Glomerular endothelial cell (primary cell): ENCODE results near the gene LCN9. TPM values are rescaled to one million over a fixed set of nuclear protein-coding genes. Genes with fewer than 3 reads are reported as not detected.
"Not testable (repeated sequence)": the region's sequence is repeated elsewhere in the genome, so short reads cannot be mapped to it uniquely, and the experiment has no call there.

Experiments
- DNase-seq: peaks from one replicate; pipeline ENCODE4 v3.0.0-alpha.2; 2011; ENCODE audit warnings: low read depth, low spot score; ENCODE audit errors: extremely low read depth
- total RNA-seq: library from RNA; depleted of rRNA; stranded (reverse); fragments of >200 nt; gene quantifications from 2 replicates; pipeline ENCODE4 v1.2.3, GENCODE V29; 2015

LCN9 gene
- total RNA-seq, 1 donor from 2014 or later = not detected

DNA sequence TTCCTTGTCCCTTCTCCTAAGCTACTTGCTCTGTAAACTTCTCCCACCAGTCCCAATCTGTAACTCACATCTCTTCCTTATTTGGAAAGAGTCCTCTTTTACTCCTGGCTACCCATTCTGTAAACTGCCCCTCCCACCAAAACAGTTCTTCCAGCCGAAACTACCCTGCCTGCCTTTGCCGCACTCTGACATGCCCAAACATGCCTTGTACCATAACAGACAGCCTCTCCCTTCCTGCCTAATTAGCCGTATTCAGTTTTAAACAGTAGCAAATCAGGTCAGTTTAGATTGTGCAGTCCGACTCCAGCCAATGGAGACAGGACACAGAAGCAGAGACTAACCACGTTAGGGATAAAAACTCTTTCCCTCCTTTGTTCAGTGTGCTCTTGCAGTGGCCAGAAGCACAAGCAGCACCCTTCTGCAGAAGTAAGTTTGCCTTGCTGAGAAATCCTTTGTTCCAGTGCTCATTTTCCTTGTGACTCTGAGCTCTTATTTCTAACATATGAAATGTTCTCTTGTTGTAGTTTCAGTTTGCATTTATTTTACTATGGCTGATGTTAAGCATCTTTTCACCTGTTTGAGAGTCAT lies 18.4 kb upstream of the LCN9 start:
- no peak for DNase-seq

- DNase-seq = no peak
Measured at GRCh38 chr9:135647884-135648283, 15.2 kb upstream of the LCN9 start.

DNA sequence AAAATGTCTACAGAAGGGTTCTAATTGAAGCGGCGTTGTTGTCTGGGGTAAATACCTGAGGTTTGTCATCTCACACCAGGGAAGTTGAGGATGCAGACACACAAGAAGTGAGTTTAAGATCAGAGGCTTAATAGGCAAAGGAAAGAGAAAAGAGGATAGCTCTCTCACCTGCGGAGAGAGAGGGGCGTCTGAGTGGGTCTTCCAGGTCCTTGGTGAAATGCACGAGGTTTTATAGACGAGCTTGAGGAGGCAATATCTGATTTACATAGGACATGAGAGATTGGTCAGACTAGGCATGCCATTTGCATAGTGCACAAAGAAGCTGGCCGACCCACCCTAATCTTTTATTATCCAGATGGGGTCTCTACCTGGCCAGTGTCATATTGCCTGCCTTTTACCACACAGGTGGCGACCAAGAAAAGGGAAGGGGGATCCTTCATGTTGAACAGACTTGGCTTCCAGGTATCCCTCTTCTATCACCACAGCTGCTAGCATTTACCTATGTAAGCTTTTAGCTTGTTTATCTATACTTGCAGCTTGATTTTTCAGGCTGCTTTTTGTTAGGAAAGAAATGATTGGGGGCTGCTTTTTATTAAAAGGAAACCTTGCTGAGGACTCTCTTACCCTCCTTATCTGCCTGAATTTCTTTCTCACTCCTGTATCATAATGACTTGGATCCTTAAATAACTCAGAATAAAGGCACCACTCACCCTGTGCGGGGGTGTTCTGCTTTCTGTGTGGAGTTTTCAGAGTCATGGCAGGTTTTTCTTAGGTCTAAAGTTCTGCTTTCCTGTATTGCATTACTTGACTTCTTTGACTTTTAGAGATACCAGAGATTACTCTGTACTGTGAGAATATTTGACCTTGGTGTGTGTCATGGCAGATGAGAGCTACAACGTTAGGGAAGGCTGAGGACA lies 14.4 kb upstream of the LCN9 start:
- DNase-seq = no peak

DNA sequence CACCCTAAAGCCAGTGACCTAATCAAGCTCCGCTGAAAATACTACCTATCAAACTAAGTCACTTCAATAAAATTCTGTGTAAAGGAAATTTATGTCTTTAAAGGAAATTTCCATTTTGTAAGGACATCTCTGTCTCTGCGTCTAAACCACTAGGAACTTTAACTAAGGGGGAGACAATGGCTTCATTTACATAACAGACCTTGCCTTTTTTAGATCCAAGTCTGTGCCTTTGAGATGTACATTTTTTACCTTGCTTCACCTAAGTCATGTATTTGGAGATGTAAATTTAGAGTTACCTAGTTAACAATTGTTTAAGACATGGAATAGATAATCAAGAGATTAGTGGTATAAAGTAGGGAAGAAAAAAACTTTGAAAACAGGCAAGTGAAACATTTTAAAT lies 13.6 kb upstream of the LCN9 start:
- DNase-seq = no peak

DNA sequence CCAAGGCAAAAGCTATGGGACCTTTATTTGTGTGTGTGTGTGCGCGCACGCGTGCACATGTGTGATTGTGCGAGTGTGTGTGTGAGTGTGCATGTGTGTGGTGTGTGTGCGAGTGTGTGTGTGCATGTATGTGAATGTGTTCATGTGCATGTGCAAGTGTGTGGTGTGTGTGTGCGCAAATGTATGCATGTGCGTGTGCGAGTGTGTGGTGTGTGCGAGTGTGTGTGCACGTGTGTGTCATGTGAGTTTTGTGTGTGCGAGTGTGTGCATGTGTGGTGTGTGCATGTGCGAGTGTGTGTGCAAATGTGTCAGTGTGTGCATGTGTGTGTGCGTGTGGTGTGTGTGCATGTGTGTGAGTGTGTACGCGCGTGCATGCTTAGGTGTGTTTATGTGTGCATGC lies 12.7 kb upstream of the LCN9 start:
- DNase-seq = no peak

- no peak for DNase-seq
Measured at GRCh38 chr9:135655317-135655716, 7.8 kb upstream of the LCN9 start.

DNA sequence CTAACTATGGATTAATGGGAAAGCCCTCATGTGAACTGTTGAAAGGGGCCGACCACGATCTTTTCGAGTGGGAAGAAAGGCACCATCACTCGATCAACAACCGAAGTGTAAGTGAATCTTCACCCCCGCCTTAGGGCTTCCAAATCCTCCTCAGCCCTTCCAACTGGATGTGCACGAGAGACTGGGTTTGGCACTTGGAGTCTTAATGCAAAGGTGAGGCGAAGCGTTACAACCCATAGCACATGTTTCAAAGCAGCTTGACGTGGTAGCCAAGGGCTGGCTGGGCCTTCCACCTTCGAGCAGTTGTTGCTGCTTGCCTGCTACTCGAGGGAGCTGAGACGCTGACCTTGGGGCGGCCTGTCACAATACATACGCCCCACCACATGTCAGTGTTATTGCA lies 5.7 kb upstream of the LCN9 start:
- no peak for DNase-seq

- no peak for DNase-seq
Measured at GRCh38 chr9:135659252-135659651, 3.9 kb upstream of the LCN9 start.

DNA sequence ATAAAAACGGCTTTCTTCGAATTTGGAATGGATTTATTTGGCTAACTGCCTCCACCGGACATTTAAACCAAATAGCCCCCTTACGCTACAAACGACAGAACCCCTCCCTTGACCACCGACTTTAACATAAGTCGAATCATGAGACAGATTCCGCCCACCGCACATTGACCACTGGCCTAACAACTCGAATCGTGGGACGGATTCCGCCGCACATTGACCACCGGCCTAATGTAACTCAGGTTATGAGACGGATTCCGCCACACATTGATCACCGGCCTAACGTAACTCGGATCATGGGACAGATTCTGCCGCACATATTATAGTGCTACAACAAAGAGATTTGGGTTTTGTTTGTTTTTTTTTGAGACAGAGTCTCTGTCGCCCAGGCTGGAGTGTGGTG lies 2.7 kb upstream of the LCN9 start:
- DNase-seq = no peak

DNA sequence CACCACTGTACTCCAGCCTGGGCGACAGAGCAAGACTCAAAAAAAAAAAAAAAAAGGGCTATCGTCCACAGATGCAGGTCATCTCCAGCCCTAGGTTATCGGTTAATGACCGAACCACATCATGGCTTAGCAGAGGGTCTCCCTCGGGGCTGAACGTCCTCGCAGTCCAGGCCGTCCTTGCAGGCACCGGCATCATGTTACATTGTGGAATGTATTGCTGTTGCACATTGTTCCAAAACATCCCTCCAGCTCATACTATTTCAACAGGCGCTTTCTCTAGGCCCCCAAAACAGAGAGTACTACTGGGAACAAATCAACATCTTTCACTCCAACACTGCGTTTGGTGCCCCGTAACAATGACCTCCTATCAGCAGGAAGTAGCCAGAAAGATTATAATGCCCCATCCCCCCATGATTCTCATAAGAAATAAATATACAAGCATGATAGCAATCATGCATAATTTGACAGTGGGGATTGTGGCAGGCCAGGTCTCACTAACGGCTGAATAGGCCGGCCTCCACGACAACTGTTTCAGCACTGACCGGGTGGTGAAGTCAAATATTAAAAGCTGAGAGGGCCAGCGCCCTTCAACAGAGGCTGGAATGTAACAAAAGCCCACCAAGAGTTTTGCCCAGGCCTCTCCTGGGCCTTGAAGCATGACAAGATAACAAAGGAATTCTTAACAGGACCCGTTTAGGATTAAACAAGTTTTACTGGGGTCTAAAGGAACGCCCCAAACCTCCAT lies 1.1 kb upstream of the LCN9 start:
- no peak for DNase-seq

- no peak for DNase-seq
Measured at GRCh38 chr9:135663451-135663770, 302 bp downstream of the LCN9 start.

DNA sequence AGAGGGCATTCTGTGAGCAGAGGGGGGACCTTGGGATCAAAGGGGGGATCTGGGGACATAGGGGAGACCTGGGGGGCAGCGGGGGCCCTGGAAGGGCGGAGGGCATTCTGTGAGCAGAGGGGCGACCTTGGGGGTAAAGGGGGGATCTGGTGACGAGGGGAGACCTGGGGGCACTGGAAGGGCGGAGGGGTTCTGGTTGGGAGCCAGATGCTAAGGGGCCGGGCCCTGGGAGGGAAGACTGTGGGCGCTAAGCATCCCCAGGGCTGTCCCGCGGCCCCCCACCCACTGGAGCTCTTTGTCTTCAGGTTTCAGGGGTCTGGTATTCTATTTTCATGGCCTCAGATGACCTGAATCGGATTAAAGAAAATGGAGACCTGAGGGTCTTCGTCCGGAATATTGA lies 748 bp downstream of the LCN9 start:
- no peak for DNase-seq

DNA sequence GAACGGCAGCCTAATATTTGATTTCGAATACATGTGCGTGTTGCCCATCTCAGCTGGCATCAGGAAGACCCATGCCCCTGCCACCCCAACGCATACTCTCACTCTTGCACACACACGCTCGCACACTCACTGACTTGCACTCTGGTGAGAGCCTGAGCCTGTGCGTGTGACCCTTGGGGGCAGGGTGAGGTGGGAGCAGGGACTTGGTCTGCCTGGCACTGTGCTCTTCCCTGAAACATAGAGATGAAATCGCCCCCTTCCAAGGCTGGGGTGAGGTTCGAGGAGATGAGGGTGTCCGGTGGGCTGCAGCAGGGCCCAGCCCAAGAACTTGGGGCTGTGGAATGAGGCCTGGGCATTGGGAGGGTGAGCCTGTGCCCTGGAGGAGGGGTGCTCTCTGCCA lies 1.2 kb downstream of the LCN9 start:
- no peak for DNase-seq

GRCh38 chr9:135664801-135665794 lies 2.0 kb downstream of the LCN9 start:
- no peak for DNase-seq

GRCh38 chr9:135665795-135666189 lies 2.7 kb downstream of the LCN9 start:
- DNase-seq = no peak

- no peak for DNase-seq
Measured at GRCh38 chr9:135666534-135667462, 3.7 kb downstream of the LCN9 start.

GRCh38 chr9:135667463-135668001 lies 4.4 kb downstream of the LCN9 start:
- no peak for DNase-seq

- DNase-seq = not testable (repeated sequence)
Measured at GRCh38 chr9:135669018-135669417, 5.9 kb downstream of the LCN9 start.

GRCh38 chr9:135669616-135670285 lies 6.6 kb downstream of the LCN9 start:
- no peak for DNase-seq
